MG63 (cell line): ENCODE results near the gene ALDH7A1. TPM values are rescaled to one million over a fixed set of nuclear protein-coding genes. Genes with fewer than 3 reads are reported as not detected.
A peak's percentile ranks its signal among the peaks of the same experiment; 100 is the strongest.
"Not testable (repeated sequence)": the region's sequence is repeated elsewhere in the genome, so short reads cannot be mapped to it uniquely, and the experiment has no call there.

Experiments
- DNase-seq: peaks from one replicate; pipeline ENCODE4 v3.0.0-alpha.2; 2020
- H3K27me3 ChIP-seq: fragments of 250-450 bp; sonication (Bioruptor Pico); 2 replicates; pipeline ENCODE4 v1.5.1; 2020; ENCODE audit warnings: mild to moderate bottlenecking, moderate library complexity
- H3K36me3 ChIP-seq: fragments of 250-450 bp; sonication (Bioruptor Pico); 2 replicates; pipeline ENCODE4 v1.5.1; 2020; ENCODE audit warnings: mild to moderate bottlenecking, moderate library complexity
- H3K4me3 ChIP-seq: fragments of 250-450 bp; sonication (Bioruptor Pico); 2 replicates; pipeline ENCODE4 v1.5.1; 2020; ENCODE audit warnings: mild to moderate bottlenecking, moderate library complexity
- H3K9me3 ChIP-seq: fragments of 250-450 bp; sonication (Bioruptor Pico); 2 replicates; pipeline ENCODE4 v1.5.1; 2020; ENCODE audit warnings: mild to moderate bottlenecking, moderate library complexity
- total RNA-seq: library from RNA; depleted of rRNA; stranded (reverse); fragments of >200 nt; shearing (Covaris generic); gene quantifications from 2 replicates; pipeline ENCODE4 v1.2.3, GENCODE V29; 2014; ENCODE audit warnings: low replicate concordance

Gene ALDH7A1
- total RNA-seq, 1 experiment from 2014 or later, result 103 TPM

DNA sequence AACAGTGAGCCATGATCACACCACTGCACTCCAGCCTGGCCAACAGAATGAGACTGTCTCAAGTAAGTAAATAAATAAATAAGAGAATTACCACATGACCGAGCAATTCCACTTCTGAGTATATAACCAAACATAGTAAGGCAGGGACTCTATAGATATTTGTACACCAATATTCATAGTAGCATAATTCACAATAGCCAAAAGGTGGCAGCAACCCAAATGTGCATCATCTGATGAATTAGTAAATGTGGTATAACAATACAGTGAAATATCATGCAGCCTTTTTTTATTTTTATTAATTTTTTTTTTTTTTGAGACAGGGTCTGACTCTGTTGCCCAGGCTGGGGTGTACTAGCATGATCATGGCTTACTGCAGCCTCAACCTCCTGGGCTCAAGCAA is 33.1 kb downstream of the ALDH7A1 start:
- peaks cover 57% of the 10 kb centered on the region for H3K36me3 ChIP-seq
- no peak overlapping the region for H3K4me3 ChIP-seq
- no peaks in the 10 kb centered on the region for H3K27me3 ChIP-seq
- H3K9me3 ChIP-seq, result no peaks in the 10 kb centered on the region
- peak; percentile 9 for DNase-seq

DNA sequence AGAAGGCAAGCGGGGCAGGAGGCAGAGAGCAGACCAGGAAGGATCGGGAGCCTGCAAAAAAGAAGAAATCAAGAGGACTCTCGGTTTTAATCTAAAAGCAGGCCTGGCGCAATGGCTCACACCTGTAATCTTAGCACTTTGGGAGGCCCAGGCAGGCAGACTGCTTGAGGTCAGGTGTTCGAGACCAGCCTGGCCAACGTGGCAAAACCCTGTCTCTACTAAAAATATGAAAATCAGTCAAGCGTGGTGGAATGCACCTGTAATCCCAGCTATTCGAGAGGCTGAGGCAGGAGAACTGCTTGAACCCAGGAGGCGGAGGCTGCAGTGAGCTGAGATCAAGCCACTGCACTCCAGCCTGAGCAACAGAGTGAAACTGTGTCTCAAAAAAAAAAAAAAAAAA is 39.9 kb downstream of the ALDH7A1 start:
- not testable (repeated sequence) for H3K9me3 ChIP-seq, DNase-seq, H3K4me3 ChIP-seq, H3K27me3 ChIP-seq
- H3K36me3 ChIP-seq, result peaks cover 69% of the 10 kb centered on the region

DNA sequence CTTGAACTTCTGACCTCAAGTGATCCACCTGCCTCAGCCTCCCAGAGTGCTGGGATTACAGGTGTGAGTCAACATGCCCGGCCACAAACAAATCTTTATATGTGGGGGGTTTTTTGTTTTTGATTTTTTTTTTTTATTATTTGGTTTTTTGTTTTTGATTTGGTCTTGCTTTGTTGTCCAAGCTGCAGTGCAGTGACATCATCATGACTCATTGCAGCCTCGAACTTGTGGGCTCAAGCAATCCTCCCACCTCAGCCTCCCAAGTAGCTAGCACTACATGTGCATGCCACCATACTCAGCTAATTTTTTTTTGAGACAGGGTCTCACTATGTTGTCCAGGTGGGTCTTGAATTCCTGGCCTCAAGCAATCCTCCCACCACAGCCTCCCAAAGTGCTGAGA is 42.4 kb downstream of the ALDH7A1 start:
- Histone ChIP-seq H3K36me3 (peaks cover 69% of the 10 kb centered on the region), H3K27me3 (no peaks in the 10 kb centered on the region), H3K9me3 (no peaks in the 10 kb centered on the region), H3K4me3 (no peak overlapping the region)
- DNase-seq, result peak; percentile 15

DNA sequence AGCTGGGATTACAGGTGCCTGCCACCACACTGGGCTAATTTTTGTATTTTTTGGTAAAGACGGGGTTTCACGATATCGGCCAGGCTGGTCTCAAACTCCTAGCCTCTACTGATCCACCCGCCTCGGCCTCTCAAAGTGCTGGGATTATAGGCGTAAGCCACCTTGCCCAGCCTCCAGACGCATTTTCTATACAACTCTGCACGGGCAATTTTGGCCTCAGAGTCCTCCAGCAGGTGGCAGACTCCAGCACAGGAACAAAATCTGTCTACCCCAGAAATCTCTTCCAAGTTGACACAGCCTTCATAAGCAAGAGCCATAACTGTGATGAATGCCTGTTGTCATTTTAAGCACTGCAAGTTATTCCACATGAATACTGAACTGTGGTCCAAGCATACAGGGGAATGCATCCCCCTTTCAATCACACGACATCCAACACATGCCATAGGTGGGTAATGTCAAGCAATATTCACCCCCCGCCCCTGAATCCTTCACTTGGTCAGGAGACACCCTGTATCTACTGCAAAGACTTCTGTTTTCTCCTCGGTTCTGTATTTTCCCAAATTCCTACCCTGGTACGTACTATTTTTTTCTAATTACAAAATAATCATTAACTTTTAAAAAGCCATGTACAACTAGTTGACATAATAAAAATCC is 50.8 kb downstream of the ALDH7A1 start:
- H3K4me3 ChIP-seq, result no peak overlapping the region
- H3K9me3 ChIP-seq, result no peaks in the 10 kb centered on the region
- H3K27me3 ChIP-seq, result no peaks in the 10 kb centered on the region
- DNase-seq, result peak; percentile 35
- peaks cover 32% of the 10 kb centered on the region for H3K36me3 ChIP-seq

DNA sequence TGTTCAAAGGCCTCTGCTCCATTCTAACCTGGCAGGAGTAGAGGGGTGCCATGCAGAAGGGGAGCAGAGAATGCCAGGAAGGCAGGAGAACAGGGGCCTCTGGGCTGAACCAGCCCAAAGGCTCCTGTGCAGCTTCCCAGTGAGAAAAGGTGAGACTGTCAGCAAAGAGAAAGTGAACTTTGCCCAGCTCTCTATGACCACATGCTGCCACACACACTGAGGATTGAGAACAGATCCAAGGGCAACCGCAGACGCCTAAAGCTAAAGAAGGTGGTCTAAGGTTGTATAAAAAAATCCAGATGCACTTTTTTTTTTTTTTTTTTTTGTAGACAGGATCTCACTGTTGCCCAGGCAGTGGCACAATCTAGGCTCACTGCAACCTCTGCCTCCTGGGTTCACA is 51.4 kb downstream of the ALDH7A1 start:
- Histone ChIP-seq H3K27me3 (no peaks in the 10 kb centered on the region), H3K36me3 (peaks cover 32% of the 10 kb centered on the region), H3K4me3 (no peak overlapping the region), H3K9me3 (no peaks in the 10 kb centered on the region)
- DNase-seq, result no peak

DNA sequence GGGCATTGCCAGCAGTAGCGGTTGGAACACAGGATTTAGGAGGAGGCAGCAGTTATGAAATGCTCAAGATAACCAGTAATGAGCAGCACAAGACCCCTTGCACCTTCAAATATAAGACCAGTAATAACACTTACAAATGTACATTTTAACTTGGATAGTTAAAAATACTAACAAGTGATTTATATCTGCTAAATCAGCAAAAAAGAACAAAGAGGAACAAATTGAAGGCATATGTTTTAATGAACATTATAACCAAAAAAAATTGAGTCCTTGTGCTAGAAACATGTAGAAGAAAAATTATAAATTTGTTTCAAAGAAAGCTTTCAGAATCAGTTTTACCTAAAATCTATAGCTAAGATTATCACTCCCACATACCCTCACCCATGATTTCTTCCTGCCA is 52.0 kb downstream of the ALDH7A1 start:
- Histone ChIP-seq H3K27me3 (no peaks in the 10 kb centered on the region), H3K9me3 (no peaks in the 10 kb centered on the region), H3K36me3 (peaks cover 29% of the 10 kb centered on the region), H3K4me3 (no peak overlapping the region)
- DNase-seq, result no peak

DNA sequence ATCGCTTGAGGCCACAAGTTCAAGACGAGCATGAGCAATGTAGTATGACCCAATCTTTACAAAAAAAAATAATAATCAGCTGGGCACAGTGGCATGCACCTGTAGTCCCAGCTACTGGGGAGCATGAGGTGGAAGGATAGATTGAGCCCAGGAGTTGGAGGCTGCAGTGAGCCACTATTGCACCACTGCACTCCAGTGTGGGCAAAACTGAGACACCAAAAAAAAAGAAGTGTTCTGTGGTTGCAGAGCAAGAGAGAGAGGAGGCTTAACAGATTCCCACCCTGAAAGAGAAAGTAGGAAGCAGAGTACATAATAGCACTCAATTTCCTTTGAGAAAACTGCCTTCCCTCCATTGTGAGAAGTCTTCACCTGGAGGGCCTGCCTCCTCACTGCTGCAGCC is 52.6 kb downstream of the ALDH7A1 start:
- no peak for DNase-seq
- H3K36me3 ChIP-seq, result peaks cover 29% of the 10 kb centered on the region
- no peaks in the 10 kb centered on the region for H3K27me3 ChIP-seq
- no peaks in the 10 kb centered on the region for H3K9me3 ChIP-seq
- no peak overlapping the region for H3K4me3 ChIP-seq

DNA sequence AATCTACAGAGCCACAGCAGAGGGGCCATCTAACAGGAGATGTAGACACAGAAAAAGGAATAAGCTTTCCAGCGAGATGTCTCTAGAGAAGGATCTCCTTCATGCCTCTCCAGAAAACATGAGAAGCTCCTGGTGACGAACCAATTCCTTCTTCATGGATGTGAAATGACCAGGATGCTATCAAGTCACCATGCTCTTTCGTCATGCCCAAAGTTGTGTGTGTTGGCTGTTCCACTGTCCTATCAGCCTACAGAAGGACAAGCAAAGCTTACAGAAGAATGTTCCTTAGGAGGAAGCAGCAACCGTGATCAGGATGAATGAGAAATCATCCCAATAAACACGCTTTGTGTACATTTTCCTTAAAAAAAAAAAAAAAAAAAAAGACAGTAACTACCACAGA is 54.4 kb downstream of the ALDH7A1 start:
- Histone ChIP-seq H3K27me3 (no peaks in the 10 kb centered on the region), H3K4me3 (no peak overlapping the region), H3K36me3 (peaks cover 14% of the 10 kb centered on the region), H3K9me3 (no peaks in the 10 kb centered on the region)
- no peak for DNase-seq

DNA sequence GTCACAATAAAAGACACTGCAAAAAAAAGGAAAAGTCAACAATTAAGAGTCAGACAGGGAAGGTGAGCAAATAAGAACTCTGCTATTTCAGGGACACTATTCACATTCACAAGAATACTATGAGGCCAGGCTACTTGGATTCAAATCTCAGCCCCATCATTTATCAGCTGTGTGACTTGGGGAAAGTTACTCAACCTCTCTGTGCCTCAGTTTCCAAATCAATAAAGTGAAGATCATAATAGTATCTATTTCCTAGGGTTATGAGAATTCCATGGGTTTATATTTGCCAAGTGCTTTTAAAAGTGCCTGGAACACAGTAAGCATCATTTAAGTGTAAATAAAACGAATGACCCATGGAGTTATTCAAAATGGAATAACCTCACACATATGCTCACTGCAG is 56.4 kb downstream of the ALDH7A1 start:
- no peak for DNase-seq
- 0 out of 2 replicates have a peak, but pooled peaks cover 2% of the 10 kb centered on the region for H3K36me3 ChIP-seq
- H3K4me3 ChIP-seq, result no peak overlapping the region
- H3K9me3 ChIP-seq, result no peaks in the 10 kb centered on the region
- no peaks in the 10 kb centered on the region for H3K27me3 ChIP-seq

DNA sequence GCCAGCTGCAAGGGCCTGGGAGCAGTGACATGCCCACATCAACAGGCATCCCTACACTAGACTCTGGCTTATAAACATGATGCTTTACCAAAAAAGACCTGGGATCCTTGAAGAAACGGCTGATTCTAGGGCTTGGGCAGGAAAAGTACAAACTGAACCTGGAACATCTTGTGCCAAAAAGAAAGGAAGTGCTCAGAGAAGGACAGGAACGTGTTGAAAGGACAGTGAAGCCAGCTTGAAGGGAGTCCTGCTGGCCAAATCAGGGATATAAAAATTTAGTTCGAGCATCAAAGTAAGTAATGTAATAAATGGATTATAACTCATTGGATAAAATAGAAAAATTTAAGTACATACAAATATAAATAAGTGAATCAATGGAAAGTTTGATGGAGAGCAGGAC is 58.1 kb downstream of the ALDH7A1 start:
- no peaks in the 10 kb centered on the region for H3K27me3 ChIP-seq
- no peak for DNase-seq
- no peaks in the 10 kb centered on the region for H3K36me3 ChIP-seq
- no peak overlapping the region for H3K4me3 ChIP-seq
- no peaks in the 10 kb centered on the region for H3K9me3 ChIP-seq

DNA sequence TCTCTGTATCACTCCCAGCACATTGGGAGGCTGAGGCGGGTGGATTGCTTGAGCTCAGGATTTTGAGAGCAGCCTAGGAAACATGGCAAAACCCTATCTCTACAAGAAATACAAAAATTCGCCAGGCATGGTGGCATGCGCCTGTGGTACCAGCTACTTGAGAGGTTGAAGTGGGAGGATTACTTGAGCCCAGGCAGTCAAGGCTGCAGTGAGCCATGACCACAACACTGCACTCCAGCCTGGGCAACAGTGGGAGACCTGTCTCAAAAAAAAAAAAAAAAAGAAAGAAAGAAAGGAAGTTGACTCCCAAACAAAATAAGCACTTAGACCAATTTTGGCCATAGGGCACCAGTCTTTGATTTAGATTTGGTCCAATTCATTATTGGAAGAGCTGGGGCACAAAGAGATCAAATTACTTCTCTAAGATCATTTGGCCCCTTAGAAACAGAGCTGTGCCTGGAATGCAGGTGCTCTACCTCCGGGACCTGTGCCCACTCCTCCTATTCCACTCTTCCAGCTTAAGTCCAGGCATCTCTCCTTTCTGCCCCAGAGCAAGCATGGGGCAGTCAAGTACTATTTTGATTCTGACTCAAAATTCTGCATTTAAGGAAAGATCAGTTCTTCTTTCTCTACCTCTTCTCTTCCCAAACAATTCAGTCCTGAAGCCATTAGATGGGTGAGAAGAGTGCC is 59.0 kb downstream of the ALDH7A1 start:
- Histone ChIP-seq H3K4me3 (no peak overlapping the region), H3K9me3 (no peaks in the 10 kb centered on the region), H3K36me3 (no peaks in the 10 kb centered on the region), H3K27me3 (no peaks in the 10 kb centered on the region)
- DNase-seq, result no peak

DNA sequence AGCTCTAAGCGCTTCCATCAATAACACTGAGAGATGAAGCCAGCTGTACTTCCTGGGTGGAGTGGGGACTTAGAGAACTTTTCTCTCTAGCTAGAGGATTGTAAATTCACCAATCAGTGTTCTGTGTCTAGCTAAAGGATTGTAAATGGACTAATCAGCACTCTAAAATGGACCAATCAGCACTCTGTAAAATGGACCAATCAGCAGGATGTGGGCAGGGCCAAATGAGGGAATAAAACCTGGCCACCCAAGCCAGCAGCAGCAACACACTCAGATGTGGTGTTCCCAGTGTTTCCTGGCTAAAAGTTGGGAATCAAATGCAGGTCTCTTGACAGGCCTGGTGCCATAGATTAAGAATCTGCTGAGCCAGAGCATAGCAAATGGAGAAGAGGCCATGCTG is 60.5 kb downstream of the ALDH7A1 start:
- no peak for DNase-seq
- Histone ChIP-seq H3K36me3 (no peaks in the 10 kb centered on the region), H3K9me3 (no peaks in the 10 kb centered on the region), H3K4me3 (no peak overlapping the region), H3K27me3 (no peaks in the 10 kb centered on the region)

DNA sequence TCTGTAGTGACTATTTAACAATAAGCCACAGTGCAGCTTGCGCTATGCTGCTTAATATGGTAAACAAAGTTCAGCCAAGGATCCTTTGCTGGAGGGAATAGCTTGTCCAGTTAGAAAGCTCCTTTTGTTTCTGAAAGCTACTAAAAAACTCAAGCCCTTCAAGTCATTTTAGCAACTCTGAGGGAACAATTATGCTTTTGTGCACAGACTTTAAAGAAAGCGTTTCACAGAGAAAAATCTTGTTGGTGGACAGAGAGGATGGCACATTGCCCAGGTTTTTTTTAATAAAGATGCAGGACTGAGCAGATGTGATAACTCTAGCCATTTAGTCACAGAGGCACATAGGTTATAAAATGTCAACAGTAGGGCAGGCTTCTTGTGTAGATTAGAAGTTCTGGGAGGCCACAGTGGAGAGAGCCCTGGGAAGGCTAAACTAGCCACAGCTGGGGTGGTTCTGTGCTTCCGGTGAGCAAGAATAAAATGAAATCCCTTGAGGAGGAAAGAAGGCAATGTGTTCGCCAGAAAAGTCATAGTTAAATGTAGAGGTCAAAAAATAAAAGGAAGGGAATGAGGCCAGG is 63.4 kb downstream of the ALDH7A1 start:
- H3K27me3 ChIP-seq, result no peaks in the 10 kb centered on the region
- H3K4me3 ChIP-seq, result no peak overlapping the region
- no peaks in the 10 kb centered on the region for H3K36me3 ChIP-seq
- no peaks in the 10 kb centered on the region for H3K9me3 ChIP-seq
- DNase-seq, result no peak

DNA sequence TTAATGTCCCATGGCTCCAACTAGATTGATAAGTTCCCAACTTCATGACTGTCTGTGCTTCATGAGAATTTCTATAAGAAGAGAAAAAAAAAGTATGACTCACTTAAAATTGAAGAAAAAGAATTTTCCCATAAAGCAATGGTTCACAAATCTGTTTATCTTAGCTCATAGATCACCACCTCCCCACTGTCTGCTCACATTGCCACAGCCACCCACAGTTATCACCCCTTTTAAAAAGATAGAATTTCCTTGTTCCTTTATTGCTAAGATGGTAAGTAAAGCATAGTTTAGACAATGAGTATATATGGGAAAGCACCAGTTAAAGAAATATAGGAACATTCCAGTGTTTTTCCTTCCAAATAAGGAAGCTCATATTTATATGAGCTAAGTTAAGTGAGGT is 67.1 kb downstream of the ALDH7A1 start:
- no peak for DNase-seq
- Histone ChIP-seq H3K36me3 (no peaks in the 10 kb centered on the region), H3K9me3 (no peaks in the 10 kb centered on the region), H3K4me3 (no peak overlapping the region), H3K27me3 (no peaks in the 10 kb centered on the region)

DNA sequence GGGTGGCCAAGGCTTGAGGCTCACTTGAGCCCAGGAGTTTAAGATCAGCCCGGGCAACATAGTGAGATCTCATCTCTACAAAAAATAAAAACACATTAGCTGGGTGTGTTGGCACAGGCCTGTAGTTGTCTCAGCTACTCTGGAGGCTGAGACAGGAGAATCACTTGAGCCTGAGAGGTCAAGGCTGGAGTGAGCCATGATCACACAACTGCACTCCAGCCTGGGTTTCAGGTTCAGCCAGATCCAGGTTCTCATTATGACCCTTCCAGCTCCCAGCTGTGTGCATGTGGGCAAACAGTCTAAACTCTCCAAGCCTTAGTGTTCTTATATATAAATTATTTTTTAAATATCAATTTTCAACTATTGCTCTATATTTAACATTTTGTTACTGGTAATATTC is 67.9 kb downstream of the ALDH7A1 start:
- DNase-seq, result no peak
- Histone ChIP-seq H3K9me3 (no peaks in the 10 kb centered on the region), H3K36me3 (no peaks in the 10 kb centered on the region), H3K27me3 (no peaks in the 10 kb centered on the region), H3K4me3 (no peak overlapping the region)

DNA sequence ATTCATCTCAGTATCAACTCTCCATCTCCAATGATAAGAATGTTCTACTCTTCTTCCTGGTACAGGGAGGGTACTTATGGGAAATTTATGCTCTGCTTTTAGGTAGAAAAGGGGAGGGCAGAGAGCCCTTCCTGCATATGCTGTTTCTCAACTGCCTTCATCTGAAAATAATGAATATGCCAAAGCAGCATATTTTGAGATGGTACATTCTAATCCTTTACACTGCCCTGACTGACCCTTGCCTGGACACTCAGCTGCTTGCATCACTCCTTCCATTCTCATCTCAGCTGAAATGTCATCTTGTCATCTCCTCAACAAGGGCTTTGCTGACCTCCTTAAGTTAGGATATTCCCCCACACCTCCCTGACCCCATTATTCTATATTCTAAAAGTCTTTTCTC is 68.5 kb downstream of the ALDH7A1 start:
- no peaks in the 10 kb centered on the region for H3K36me3 ChIP-seq
- no peaks in the 10 kb centered on the region for H3K27me3 ChIP-seq
- no peaks in the 10 kb centered on the region for H3K9me3 ChIP-seq
- no peak for DNase-seq
- no peak overlapping the region for H3K4me3 ChIP-seq

DNA sequence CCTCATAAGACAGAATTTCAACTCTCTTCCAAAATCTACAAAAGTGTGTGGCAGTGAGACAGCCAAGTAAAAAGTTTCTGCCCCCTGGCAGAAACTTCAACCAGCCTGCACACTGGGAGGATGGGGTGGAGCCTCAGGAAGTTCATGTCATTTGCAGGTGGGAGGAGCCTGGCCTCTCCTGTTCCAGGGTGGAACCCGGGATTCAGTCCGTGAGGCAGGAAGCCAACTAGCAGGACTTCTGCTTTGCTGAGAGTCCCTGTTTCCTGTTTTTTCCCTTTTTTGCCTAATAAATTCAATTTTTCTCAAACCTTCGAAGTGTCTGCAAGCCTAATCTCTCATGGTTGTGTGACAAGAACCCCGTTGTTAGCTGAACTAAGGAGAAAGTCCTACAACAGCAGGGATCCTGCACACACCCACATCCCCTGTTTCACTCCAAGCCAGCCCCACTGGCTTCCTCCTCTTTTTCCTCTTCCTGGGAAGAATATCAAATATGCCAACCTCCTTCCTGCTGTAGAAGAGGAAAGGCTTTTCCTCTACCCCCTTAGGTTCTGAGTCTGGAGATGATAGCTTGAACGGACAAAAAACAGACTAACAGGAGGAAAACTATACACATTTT is 69.3 kb downstream of the ALDH7A1 start:
- Histone ChIP-seq H3K4me3 (no peak overlapping the region), H3K36me3 (no peaks in the 10 kb centered on the region), H3K9me3 (no peaks in the 10 kb centered on the region), H3K27me3 (no peaks in the 10 kb centered on the region)
- peak; percentile 72 for DNase-seq
